T-helper 17 cell (primary cell): ENCODE data around the gene ADSS2. TPM values are rescaled to one million over a fixed set of nuclear protein-coding genes. Genes with fewer than 3 reads are reported as not detected.
"Not testable (repeated sequence)": the region's sequence is repeated elsewhere in the genome, so short reads cannot be mapped to it uniquely, and the experiment has no call there.

Experiments
- ATAC-seq: fragments of 150-1000 bp; cut with Tn5 transposase; 2 replicates; pipeline ENCODE4 v1.10.0; 2021; ENCODE audit warnings: mild to moderate bottlenecking, moderate library complexity
- DNase-seq, 3 donors: peaks; one replicate each; pipeline versions ENCODE4 v3.0.0 to v3.0.0-alpha.2; 2020 to 2021
- H3K9me3 ChIP-seq: one replicate; pipeline ENCODE4 v1.7.0; 2013; ENCODE audit warnings: low read length, mild to moderate bottlenecking; ENCODE audit not compliant: control insufficient read depth, poor library complexity, severe bottlenecking
- H3K27ac Mint-ChIP-seq: one replicate; pipeline ENCODE4 v1.8.0; 2022; ENCODE audit warnings: mild to moderate bottlenecking, moderate library complexity, mixed read lengths
- H3K27me3 Mint-ChIP-seq: one replicate; pipeline ENCODE4 v1.8.0; 2022; ENCODE audit warnings: mixed read lengths
- H3K36me3 Mint-ChIP-seq: one replicate; pipeline ENCODE4 v1.8.0; 2022; ENCODE audit warnings: low read depth, mixed read lengths
- H3K4me1 Mint-ChIP-seq: one replicate; pipeline ENCODE4 v1.8.0; 2022; ENCODE audit warnings: mild to moderate bottlenecking, mixed read lengths
- H3K4me3 Mint-ChIP-seq: one replicate; pipeline ENCODE4 v1.8.0; 2022; ENCODE audit warnings: mild to moderate bottlenecking, moderate library complexity, mixed read lengths
- total RNA-seq, 4 donors: library from RNA in 2 of 4; stranded (reverse) in 2 of 4; gene quantifications; one replicate each; pipeline ENCODE4 v1.2.3 and lab custom pipeline; 2022 to 2026

ADSS2 gene
- total RNA-seq, result 10 to 100 TPM; 44.6 to 48.1 TPM
- 60.5 to 105 reads per million in 2 donors for total RNA-seq (lab: John Stamatoyannopoulos, UW)

- no peak for ATAC-seq
- peak within 1 kb of the TSS; percentile 94 for H3K27ac Mint-ChIP-seq
- H3K36me3 Mint-ChIP-seq, result peaks cover 3% of the 10 kb centered on the region
- H3K27me3 Mint-ChIP-seq, result no peaks in the 10 kb centered on the region
- no peaks in the 10 kb centered on the region for H3K9me3 ChIP-seq
- peaks cover 32% of the 10 kb centered on the region for H3K4me1 Mint-ChIP-seq
- DNase-seq, result no peak
- H3K4me3 Mint-ChIP-seq, result peak within 1 kb of the TSS; percentile 95
Observed at GRCh38 chr1:244451539-244451950, at the start of gene ADSS2. Gene ADSS2, minus strand, starts transcription at chr1:244451909. Its CDS starts 92 bp downstream, at chr1:244451817.

GRCh38 chr1:244500515-244500914 lies 48.8 kb upstream of the ADSS2 start:
- H3K9me3 ChIP-seq, H3K4me1 Mint-ChIP-seq: not testable (repeated sequence)

GRCh38 chr1:244499484-244499883 lies 47.8 kb upstream of the ADSS2 start:
- ATAC-seq, H3K27ac Mint-ChIP-seq, H3K9me3 ChIP-seq, H3K27me3 Mint-ChIP-seq, H3K4me3 Mint-ChIP-seq, H3K36me3 Mint-ChIP-seq, DNase-seq, H3K4me1 Mint-ChIP-seq: not testable (repeated sequence)

More at GRCh38 chr1:244500515-244500914, 48.8 kb upstream of the ADSS2 start:
- not testable (repeated sequence) for H3K36me3 Mint-ChIP-seq, ATAC-seq, DNase-seq, H3K27me3 Mint-ChIP-seq, H3K4me3 Mint-ChIP-seq, H3K27ac Mint-ChIP-seq

- no peaks in the 10 kb centered on the region for H3K36me3 Mint-ChIP-seq
- H3K27ac Mint-ChIP-seq, result no peak overlapping the region
- no peaks in the 10 kb centered on the region for H3K9me3 ChIP-seq
- no peaks in the 10 kb centered on the region for H3K27me3 Mint-ChIP-seq
- H3K4me1 Mint-ChIP-seq, result no peaks in the 10 kb centered on the region
- no peak for ATAC-seq
- no peak overlapping the region for H3K4me3 Mint-ChIP-seq
- no peak for DNase-seq
Observed at GRCh38 chr1:244497805-244498204, 46.1 kb upstream of the ADSS2 start.

- H3K9me3 ChIP-seq, result no peaks in the 10 kb centered on the region
- no peaks in the 10 kb centered on the region for H3K27me3 Mint-ChIP-seq
- H3K4me1 Mint-ChIP-seq, result no peaks in the 10 kb centered on the region
- H3K4me3 Mint-ChIP-seq, result no peak overlapping the region
- ATAC-seq (no peak), DNase-seq (no peak)
- no peak overlapping the region for H3K27ac Mint-ChIP-seq
- no peaks in the 10 kb centered on the region for H3K36me3 Mint-ChIP-seq
Observed at GRCh38 chr1:244496186-244496585, 44.5 kb upstream of the ADSS2 start.

DNA sequence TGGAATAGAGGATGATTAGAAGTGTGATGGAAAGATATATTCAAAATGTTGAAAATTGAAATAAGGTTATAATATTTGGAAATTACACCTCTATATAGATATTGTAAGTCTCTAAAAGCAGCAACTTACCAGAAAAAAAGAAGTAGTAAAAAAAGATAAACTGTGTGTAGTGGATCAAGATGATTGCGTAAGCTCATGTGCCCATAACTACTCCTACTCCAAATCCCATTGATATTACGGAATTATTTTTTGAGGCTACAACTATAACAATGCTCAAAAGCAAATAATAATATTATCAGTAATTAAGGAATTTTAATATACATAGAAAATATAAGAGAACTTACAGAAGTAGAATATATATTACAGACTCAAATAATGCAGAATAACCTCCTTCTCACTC lies 42.9 kb upstream of the ADSS2 start:
- Mint-ChIP-seq H3K36me3 (peaks cover 1% of the 10 kb centered on the region), H3K4me3 (no peak overlapping the region), H3K4me1 (no peaks in the 10 kb centered on the region), H3K27ac (no peak overlapping the region), H3K27me3 (no peaks in the 10 kb centered on the region)
- H3K9me3 ChIP-seq, result no peaks in the 10 kb centered on the region
- DNase-seq (no peak), ATAC-seq (no peak)

DNA sequence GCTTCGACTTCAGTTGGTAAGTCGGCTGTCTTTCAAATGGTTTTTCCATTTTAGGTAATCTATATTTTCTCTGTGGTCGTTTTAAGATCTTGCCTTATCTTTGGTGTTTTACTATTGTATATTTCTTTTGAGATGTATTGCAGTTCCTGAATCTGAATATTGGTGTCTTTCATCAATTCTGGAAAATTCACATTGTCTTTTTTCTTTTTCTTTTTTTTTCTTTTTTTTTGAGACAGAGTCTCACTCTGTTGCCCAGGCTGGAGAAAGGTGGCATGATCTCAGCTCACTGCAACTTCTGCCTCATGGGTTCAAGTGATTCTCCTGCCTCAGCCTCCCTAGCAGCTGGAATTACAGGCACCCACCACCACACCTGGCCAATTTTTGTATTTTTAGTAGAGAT lies 33.3 kb upstream of the ADSS2 start:
- DNase-seq, H3K4me3 Mint-ChIP-seq, H3K9me3 ChIP-seq, H3K4me1 Mint-ChIP-seq, ATAC-seq, H3K27ac Mint-ChIP-seq, H3K27me3 Mint-ChIP-seq, H3K36me3 Mint-ChIP-seq: not testable (repeated sequence)

DNA sequence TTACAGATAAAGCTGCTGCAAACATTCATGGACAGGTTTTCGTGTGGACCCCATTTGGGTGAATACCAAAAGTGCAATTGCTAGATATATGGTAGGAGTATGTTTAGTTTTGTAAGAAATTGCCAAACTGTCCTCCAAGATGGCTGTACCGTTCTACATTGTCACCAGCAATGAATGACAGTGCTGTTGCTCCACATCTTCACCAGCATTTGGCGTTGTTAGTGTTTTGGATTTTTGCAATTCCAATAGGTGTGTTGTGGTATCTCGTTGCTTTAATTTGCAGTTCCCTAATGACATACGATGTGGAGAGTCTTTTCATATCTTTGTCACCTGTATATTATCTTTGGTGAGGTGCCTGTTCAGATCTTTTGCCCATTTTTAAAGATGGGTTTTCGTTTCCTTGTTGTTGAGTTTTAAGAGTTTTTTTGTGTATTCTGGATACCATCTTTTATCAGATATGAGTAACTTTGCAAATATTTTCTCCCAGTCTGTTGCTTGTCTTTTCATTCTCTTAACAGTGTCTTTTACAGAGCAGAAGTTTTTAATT lies 21.4 kb upstream of the ADSS2 start:
- ATAC-seq, result no peak
- Mint-ChIP-seq H3K4me3 (no peak overlapping the region), H3K4me1 (no peaks in the 10 kb centered on the region), H3K27ac (no peak overlapping the region), H3K36me3 (no peaks in the 10 kb centered on the region), H3K27me3 (no peaks in the 10 kb centered on the region)
- DNase-seq, result no peak
- H3K9me3 ChIP-seq, result no peaks in the 10 kb centered on the region

- H3K9me3 ChIP-seq, result no peaks in the 10 kb centered on the region
- no peaks in the 10 kb centered on the region for H3K4me1 Mint-ChIP-seq
- H3K36me3 Mint-ChIP-seq, result no peaks in the 10 kb centered on the region
- ATAC-seq, result no peak
- no peak for DNase-seq
- H3K4me3 Mint-ChIP-seq, result no peak overlapping the region
- no peaks in the 10 kb centered on the region for H3K27me3 Mint-ChIP-seq
- H3K27ac Mint-ChIP-seq, result no peak overlapping the region
Observed at GRCh38 chr1:244466724-244467123, 15.0 kb upstream of the ADSS2 start.

DNA sequence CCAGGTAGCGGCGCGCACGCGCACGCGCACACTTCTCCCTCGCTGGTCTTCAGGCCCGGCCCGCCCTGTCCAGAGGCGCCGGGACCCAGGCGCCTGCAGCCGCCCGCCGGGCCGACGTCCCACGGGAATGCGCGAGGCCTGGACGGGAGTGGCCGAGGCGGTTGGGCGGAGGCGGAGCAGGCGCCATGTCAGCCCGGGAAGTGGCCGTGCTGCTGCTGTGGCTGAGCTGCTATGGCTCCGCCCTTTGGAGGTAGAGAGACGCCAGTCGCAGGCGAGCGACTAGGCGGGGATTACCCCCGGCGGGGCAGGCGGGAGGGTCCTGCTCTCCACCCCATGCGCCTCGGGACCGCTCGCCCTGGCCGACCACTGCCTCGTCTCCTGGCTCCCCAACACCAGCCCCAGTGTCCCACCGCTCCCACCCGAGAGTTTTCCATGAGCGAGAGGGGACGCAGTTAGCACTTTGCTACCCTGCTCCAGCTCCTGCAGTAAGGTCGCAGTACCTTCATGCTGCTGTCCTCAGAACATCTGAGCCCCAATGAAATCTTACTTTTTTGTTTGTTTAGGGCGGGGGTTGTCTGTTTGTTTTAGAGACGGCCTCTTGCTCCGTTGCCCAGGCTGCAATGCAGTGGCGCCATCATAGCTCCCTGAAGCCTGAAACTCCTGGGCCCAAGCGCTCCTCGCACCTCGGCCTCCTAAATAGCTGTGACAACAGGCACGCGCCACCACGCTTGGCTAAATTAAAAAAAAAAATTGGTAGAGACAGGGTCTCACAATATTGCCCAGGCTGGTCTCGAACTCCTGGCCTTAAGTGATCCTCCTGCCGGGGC lies 9.7 kb upstream of the ADSS2 start, which contains the start of gene CATSPERE:
Gene CATSPERE, plus strand, starts transcription at position 29 of the 827 bp plus-strand sequence. Its CDS starts 157 bp downstream, at position 186.
- H3K9me3 ChIP-seq, result no peaks in the 10 kb centered on the region
- DNase-seq (peak; percentile 54 to 68 (median 65)), ATAC-seq (peak; percentile 99)
- peaks cover 2% of the 10 kb centered on the region for H3K4me1 Mint-ChIP-seq
- no peaks in the 10 kb centered on the region for H3K27me3 Mint-ChIP-seq
- H3K27ac Mint-ChIP-seq, result peak within 1 kb of the TSS; percentile 46
- peak within 1 kb of the TSS; percentile 67 for H3K4me3 Mint-ChIP-seq
- H3K36me3 Mint-ChIP-seq, result no peaks in the 10 kb centered on the region

GRCh38 chr1:244460197-244460596 lies 8.5 kb upstream of the ADSS2 start:
- ATAC-seq (no peak), DNase-seq (no peak)
- H3K4me1 Mint-ChIP-seq, result peaks cover 2% of the 10 kb centered on the region
- no peaks in the 10 kb centered on the region for H3K36me3 Mint-ChIP-seq
- H3K27me3 Mint-ChIP-seq, result no peaks in the 10 kb centered on the region
- H3K9me3 ChIP-seq, result no peaks in the 10 kb centered on the region
- H3K4me3 Mint-ChIP-seq, result peak overlapping the region; percentile 1
- H3K27ac Mint-ChIP-seq, result no peak overlapping the region

GRCh38 chr1:244458781-244459180 lies 7.1 kb upstream of the ADSS2 start:
- peaks cover 2% of the 10 kb centered on the region for H3K4me1 Mint-ChIP-seq
- peaks cover 3% of the 10 kb centered on the region for H3K36me3 Mint-ChIP-seq
- no peak overlapping the region for H3K4me3 Mint-ChIP-seq
- H3K27ac Mint-ChIP-seq, result no peak overlapping the region
- DNase-seq (no peak), ATAC-seq (no peak)
- no peaks in the 10 kb centered on the region for H3K27me3 Mint-ChIP-seq
- H3K9me3 ChIP-seq, result no peaks in the 10 kb centered on the region

GRCh38 chr1:244456586-244456985 lies 4.9 kb upstream of the ADSS2 start:
- Mint-ChIP-seq H3K36me3 (peaks cover 3% of the 10 kb centered on the region), H3K4me1 (peaks cover 5% of the 10 kb centered on the region), H3K27me3 (no peaks in the 10 kb centered on the region), H3K4me3 (no peak overlapping the region), H3K27ac (no peak overlapping the region)
- no peak for ATAC-seq
- H3K9me3 ChIP-seq, result no peaks in the 10 kb centered on the region
- no peak for DNase-seq
